Measurements from ENCODE around the gene WTIP.

WTIP gene

DNA sequence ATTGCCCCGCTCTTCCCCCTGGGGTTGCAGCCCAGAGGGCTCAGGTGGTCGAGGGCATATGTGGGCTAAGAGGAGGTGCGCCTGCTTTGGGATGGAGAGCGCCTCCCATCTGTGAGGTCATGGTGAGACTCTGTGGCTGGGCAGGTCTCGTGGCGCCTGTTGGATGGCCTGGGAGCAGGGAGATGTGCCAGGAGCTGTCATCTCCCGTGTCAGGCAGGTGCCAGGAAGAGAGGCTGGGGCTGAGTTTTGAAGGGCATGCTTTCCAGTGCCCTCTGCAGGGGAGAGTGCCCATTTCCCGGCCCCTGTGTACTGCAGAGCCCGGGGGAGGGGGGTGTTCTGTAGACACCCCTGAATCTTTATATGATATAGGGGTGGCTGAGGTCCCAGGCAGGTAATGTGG, 2.8 kb downstream of the WTIP start:
- TF ChIP-seq ZFP3 (CRISPR knock-in tag; IDR thresholded peaks at IDR 0.05), result no peak
- TF ChIP-seq ZFP30 (CRISPR knock-in tag; IDR thresholded peaks at IDR 0.05), result no peak
- no peak for TF ChIP-seq OSR1 (CRISPR knock-in tag; IDR thresholded peaks at IDR 0.05)
- TF ChIP-seq CSRNP3 (CRISPR knock-in tag; IDR thresholded peaks at IDR 0.05), result no peak
- TF ChIP-seq, protein P1, sequence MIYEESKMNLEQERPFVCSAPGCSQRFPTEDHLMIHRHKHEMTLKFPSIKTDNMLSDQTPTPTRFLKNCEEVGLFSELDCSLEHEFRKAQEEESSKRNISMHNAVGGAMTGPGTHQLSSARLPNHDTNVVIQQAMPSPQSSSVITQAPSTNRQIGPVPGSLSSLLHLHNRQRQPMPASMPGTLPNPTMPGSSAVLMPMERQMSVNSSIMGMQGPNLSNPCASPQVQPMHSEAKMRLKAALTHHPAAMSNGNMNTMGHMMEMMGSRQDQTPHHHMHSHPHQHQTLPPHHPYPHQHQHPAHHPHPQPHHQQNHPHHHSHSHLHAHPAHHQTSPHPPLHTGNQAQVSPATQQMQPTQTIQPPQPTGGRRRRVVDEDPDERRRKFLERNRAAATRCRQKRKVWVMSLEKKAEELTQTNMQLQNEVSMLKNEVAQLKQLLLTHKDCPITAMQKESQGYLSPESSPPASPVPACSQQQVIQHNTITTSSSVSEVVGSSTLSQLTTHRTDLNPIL (CRISPR knock-in tag; IDR thresholded peaks at IDR 0.05; ENCODE audit: low read depth), result no peak
- ATAC-seq, result no peak

GRCh38 chr19:34485831-34486230, 4.3 kb downstream of the WTIP start:
- no peak for TF ChIP-seq CSDC2 (CRISPR knock-in tag; IDR thresholded peaks at IDR 0.05)
- no peak for TF ChIP-seq ARNTL (CRISPR knock-in tag; IDR thresholded peaks at IDR 0.05; ENCODE audit: borderline replicate concordance, low read depth)
- TF ChIP-seq ZNF565 (CRISPR knock-in tag; conservative IDR thresholded peaks at IDR 0.05; ENCODE audit: low read depth), result no peak
- TF ChIP-seq RARB (CRISPR knock-in tag; IDR thresholded peaks at IDR 0.05), result no peak
- no peak for TF ChIP-seq ZC3H10 (CRISPR knock-in tag; IDR thresholded peaks at IDR 0.05)
- TF ChIP-seq TOX (CRISPR knock-in tag; IDR thresholded peaks at IDR 0.05; ENCODE audit: borderline replicate concordance), result no peak
- no peak for TF ChIP-seq GLIS3 (CRISPR knock-in tag; IDR thresholded peaks at IDR 0.05)
- TF ChIP-seq, protein P2, sequence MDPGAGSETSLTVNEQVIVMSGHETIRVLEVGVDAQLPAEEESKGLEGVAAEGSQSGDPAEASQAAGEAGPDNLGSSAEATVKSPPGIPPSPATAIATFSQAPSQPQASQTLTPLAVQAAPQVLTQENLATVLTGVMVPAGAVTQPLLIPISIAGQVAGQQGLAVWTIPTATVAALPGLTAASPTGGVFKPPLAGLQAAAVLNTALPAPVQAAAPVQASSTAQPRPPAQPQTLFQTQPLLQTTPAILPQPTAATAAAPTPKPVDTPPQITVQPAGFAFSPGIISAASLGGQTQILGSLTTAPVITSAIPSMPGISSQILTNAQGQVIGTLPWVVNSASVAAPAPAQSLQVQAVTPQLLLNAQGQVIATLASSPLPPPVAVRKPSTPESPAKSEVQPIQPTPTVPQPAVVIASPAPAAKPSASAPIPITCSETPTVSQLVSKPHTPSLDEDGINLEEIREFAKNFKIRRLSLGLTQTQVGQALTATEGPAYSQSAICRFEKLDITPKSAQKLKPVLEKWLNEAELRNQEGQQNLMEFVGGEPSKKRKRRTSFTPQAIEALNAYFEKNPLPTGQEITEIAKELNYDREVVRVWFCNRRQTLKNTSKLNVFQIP (CRISPR knock-in tag; IDR thresholded peaks at IDR 0.05; ENCODE audit: borderline replicate concordance, low read depth), result no peak
- no peak for ATAC-seq

DNA sequence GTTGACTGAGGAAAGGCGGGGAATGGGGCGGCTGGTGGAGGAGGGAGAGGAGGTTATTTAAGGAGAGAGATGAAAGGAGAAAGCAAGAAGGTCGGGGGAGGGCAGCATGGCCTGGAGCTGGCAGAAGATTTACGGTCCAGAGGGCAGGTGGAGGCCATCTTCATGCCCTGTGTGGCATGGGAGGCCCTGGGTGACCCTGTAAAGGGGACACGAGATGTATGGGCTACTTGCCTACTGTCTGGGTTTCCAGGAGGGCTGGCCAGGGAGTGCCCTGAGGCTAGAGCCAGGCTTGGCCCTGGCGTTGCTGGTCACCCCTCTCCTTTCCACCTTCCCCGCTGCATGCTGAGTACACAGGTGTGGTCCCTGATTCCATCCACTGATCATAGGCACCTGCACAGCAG, 6.1 kb downstream of the WTIP start:
- no peak for ATAC-seq
- TF ChIP-seq ZFP3 (CRISPR knock-in tag; IDR thresholded peaks at IDR 0.05), result no peak
- TF ChIP-seq OSR1 (CRISPR knock-in tag; IDR thresholded peaks at IDR 0.05), result no peak
- no peak for TF ChIP-seq TCF4 (CRISPR knock-in tag; IDR thresholded peaks at IDR 0.05; ENCODE audit: borderline replicate concordance)
- no peak for TF ChIP-seq SNAI2 (CRISPR knock-in tag; IDR thresholded peaks at IDR 0.05)
- no peak for TF ChIP-seq TOX (CRISPR knock-in tag; IDR thresholded peaks at IDR 0.05; ENCODE audit: borderline replicate concordance)
- no peak for TF ChIP-seq PPARA (CRISPR knock-in tag; IDR thresholded peaks at IDR 0.05; ENCODE audit: borderline replicate concordance)
- no peak for TF ChIP-seq BACH2 (CRISPR knock-in tag; IDR thresholded peaks at IDR 0.05; ENCODE audit: borderline replicate concordance)
- TF ChIP-seq ZNF70 (CRISPR knock-in tag; IDR thresholded peaks at IDR 0.05), result no peak
- TF ChIP-seq ZC3H10 (CRISPR knock-in tag; IDR thresholded peaks at IDR 0.05), result no peak
- no peak for TF ChIP-seq ZNF565 (CRISPR knock-in tag; conservative IDR thresholded peaks at IDR 0.05; ENCODE audit: low read depth)

GRCh38 chr19:34489175-34489574, 7.6 kb downstream of the WTIP start:
- ATAC-seq, result no peak

More at GRCh38 chr19:34489175-34489574, 7.6 kb downstream of the WTIP start:
- TF ChIP-seq PATZ1 (CRISPR knock-in tag; IDR thresholded peaks at IDR 0.05; ENCODE audit: borderline replicate concordance), result no peak
- TF ChIP-seq OSR1 (CRISPR knock-in tag; IDR thresholded peaks at IDR 0.05), result no peak
- TF ChIP-seq BACH2 (CRISPR knock-in tag; IDR thresholded peaks at IDR 0.05; ENCODE audit: borderline replicate concordance), result no peak
- no peak for TF ChIP-seq CSDC2 (CRISPR knock-in tag; IDR thresholded peaks at IDR 0.05)
- TF ChIP-seq ARNTL (CRISPR knock-in tag; IDR thresholded peaks at IDR 0.05; ENCODE audit: borderline replicate concordance, low read depth), result no peak
- TF ChIP-seq, protein P1 (CRISPR knock-in tag; IDR thresholded peaks at IDR 0.05; ENCODE audit: low read depth), result no peak
- TF ChIP-seq PPARA (CRISPR knock-in tag; IDR thresholded peaks at IDR 0.05; ENCODE audit: borderline replicate concordance), result no peak
- TF ChIP-seq ZNF70 (CRISPR knock-in tag; IDR thresholded peaks at IDR 0.05), result no peak
- TF ChIP-seq ZNF565 (CRISPR knock-in tag; conservative IDR thresholded peaks at IDR 0.05; ENCODE audit: low read depth), result no peak
- no peak for TF ChIP-seq SNAI2 (CRISPR knock-in tag; IDR thresholded peaks at IDR 0.05)
- no peak for TF ChIP-seq ZNF8 (CRISPR knock-in tag; IDR thresholded peaks at IDR 0.05)
- TF ChIP-seq ZFP30 (CRISPR knock-in tag; IDR thresholded peaks at IDR 0.05), result no peak
- TF ChIP-seq TOX (CRISPR knock-in tag; IDR thresholded peaks at IDR 0.05; ENCODE audit: borderline replicate concordance), result no peak
- TF ChIP-seq ISL1 (CRISPR knock-in tag; IDR thresholded peaks at IDR 0.05), result no peak
- no peak for TF ChIP-seq GLIS3 (CRISPR knock-in tag; IDR thresholded peaks at IDR 0.05)
- no peak for TF ChIP-seq ESRRG (CRISPR knock-in tag; IDR thresholded peaks at IDR 0.05)
- TF ChIP-seq CSRNP3 (CRISPR knock-in tag; IDR thresholded peaks at IDR 0.05), result no peak
- TF ChIP-seq RARB (CRISPR knock-in tag; IDR thresholded peaks at IDR 0.05), result no peak

Data from SK-N-SH treated with all-trans-retinoic acid at 6 μM for 48 hours (cell line).